Astrocyte (in vitro differentiated cells and primary cell): ENCODE results near the gene TCEA2. TPM values are rescaled to one million over a fixed set of nuclear protein-coding genes. Genes with fewer than 3 reads are reported as not detected.

Source experiments
- DNase-seq: peaks from one replicate; pipeline ENCODE4 v3.0.0-alpha.2; 2010; ENCODE audit warnings: low read depth
- FAIRE-seq: peaks from 2 replicates; lab custom pipeline; 2011; peaks lifted over from hg19 to GRCh38; lab: Jason Lieb, UNC
- H2AFZ ChIP-seq: 2 replicates; pipeline ENCODE4 v1.6.0; 2012; ENCODE audit warnings: low read depth, low read length, inconsistent platforms
- H3K27ac ChIP-seq: 2 replicates; pipeline ENCODE4 v1.5.1; 2011; ENCODE audit warnings: low read depth, low read length, inconsistent platforms
- H3K27me3 ChIP-seq: 2 replicates; pipeline ENCODE4 v1.6.0; 2011; ENCODE audit warnings: low read length, inconsistent platforms; ENCODE audit not compliant: insufficient read depth
- H3K36me3 ChIP-seq: 2 replicates; pipeline ENCODE4 v1.5.1; 2011; ENCODE audit warnings: low read length, inconsistent platforms; ENCODE audit not compliant: insufficient read depth
- H3K4me1 ChIP-seq: 2 replicates; pipeline ENCODE4 v1.5.1; 2011; ENCODE audit warnings: low read length, inconsistent platforms; ENCODE audit not compliant: insufficient read depth
- H3K4me2 ChIP-seq: 2 replicates; pipeline ENCODE4 v1.6.0; 2012; ENCODE audit warnings: low read length, inconsistent platforms
- H3K4me3 ChIP-seq: 2 replicates; pipeline ENCODE4 v1.5.1; 2011; ENCODE audit warnings: low read depth, mild to moderate bottlenecking, low read length, inconsistent platforms; ENCODE audit not compliant: insufficient read depth
- H3K79me2 ChIP-seq: 2 replicates; pipeline ENCODE4 v1.6.0; 2012; ENCODE audit warnings: mild to moderate bottlenecking, low read length, inconsistent platforms; ENCODE audit not compliant: insufficient read depth
- H3K9ac ChIP-seq: 2 replicates; pipeline ENCODE4 v1.6.0; 2012; ENCODE audit warnings: mild to moderate bottlenecking, low read length, inconsistent platforms
- H3K9me3 ChIP-seq: 2 replicates; pipeline ENCODE4 v1.5.1; 2012; ENCODE audit warnings: low read depth, mild to moderate bottlenecking, low read length, inconsistent platforms; ENCODE audit not compliant: insufficient read depth
- H4K20me1 ChIP-seq: 2 replicates; pipeline ENCODE4 v1.6.0; 2012; ENCODE audit warnings: low read length, inconsistent platforms; ENCODE audit not compliant: insufficient read depth
- H3K27ac Mint-ChIP-seq: one replicate; pipeline ENCODE4 v1.8.0; 2021; ENCODE audit warnings: mild to moderate bottlenecking, mixed read lengths; ENCODE audit not compliant: unreplicated experiment
- H3K27me3 Mint-ChIP-seq: one replicate; pipeline ENCODE4 v1.8.0; 2021; ENCODE audit warnings: low read depth, mixed read lengths; ENCODE audit not compliant: unreplicated experiment
- H3K36me3 Mint-ChIP-seq: one replicate; pipeline ENCODE4 v1.8.0; 2021; ENCODE audit warnings: low read depth, mixed read lengths; ENCODE audit not compliant: unreplicated experiment
- H3K4me1 Mint-ChIP-seq: one replicate; pipeline ENCODE4 v1.8.0; 2021; ENCODE audit warnings: low read depth, mixed read lengths; ENCODE audit not compliant: unreplicated experiment
- H3K4me3 Mint-ChIP-seq: one replicate; pipeline ENCODE4 v1.8.0; 2021; ENCODE audit warnings: mild to moderate bottlenecking, moderate library complexity, mixed read lengths; ENCODE audit not compliant: unreplicated experiment
- H3K9me3 Mint-ChIP-seq: one replicate; pipeline ENCODE4 v1.8.0; 2021; ENCODE audit warnings: mild to moderate bottlenecking, mixed read lengths; ENCODE audit not compliant: unreplicated experiment
- EZH2 ChIP-seq: IDR thresholded peaks from 2 replicates; pipeline ENCODE4 v1.6.1; 2012; ENCODE audit warnings: mild to moderate bottlenecking, low read length, inconsistent platforms; ENCODE audit not compliant: insufficient read depth
- total RNA-seq: library from RNA; stranded (reverse); gene quantifications from 2 replicates; pipeline ENCODE4 v1.2.1, GENCODE V29; 2021
- TF ChIP-seq, protein P1 (sequence below): IDR thresholded peaks from 2 replicates; pipeline ENCODE4 v1.5.1; 2011; ENCODE audit warnings: low read depth, mild to moderate bottlenecking, inconsistent platforms, low read length, moderate library complexity; ENCODE audit not compliant: insufficient read depth

The TCEA2 gene
- total RNA-seq, 1 donor from 2014 or later: 53.1 TPM

DNA sequence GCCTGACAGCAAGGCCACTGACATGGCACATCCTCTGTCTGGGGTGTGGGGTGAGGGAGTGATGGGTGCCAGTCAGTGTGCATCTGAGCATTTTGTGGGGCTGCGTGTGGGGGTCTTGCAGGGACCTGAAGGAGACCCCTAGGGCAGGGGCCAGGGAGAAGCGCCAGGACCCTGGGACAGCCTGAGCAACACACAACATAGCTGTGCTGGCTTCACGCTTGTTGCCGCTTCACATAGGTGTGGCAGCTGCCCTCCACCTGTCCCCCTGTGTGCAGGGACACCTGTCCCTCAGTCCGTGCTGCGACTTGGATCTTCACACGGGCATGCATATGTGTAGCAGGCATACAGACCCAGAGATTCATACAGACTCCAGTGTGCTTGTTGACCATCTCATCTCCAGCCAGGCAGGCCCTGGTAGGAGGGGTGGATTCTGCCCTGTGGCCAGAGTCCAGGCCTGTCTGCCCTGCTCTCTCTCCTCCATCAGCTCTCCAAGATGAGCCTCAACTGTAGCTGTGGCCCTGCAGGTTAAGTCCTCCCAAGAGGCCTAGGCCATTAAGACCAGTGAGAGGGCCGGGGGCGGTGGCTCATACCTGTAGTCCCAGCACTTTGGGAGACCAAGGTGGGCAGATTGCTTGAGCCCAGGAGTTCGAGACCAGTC, 47.5 kb downstream of the TCEA2 start:
- Histone ChIP-seq H3K4me2 (no peak overlapping the region), H3K79me2 (no peaks in the 10 kb centered on the region), H4K20me1 (no peaks in the 10 kb centered on the region), H2AFZ (no peak overlapping the region), H3K9me3 (no peaks in the 10 kb centered on the region), H3K36me3 (no peaks in the 10 kb centered on the region), H3K4me3 (no peak overlapping the region), H3K27ac (no peak overlapping the region), H3K27me3 (peaks cover 15% of the 10 kb centered on the region), H3K4me1 (no peaks in the 10 kb centered on the region), H3K9ac (no peak overlapping the region)
- H3K27me3 Mint-ChIP-seq: peaks cover 64% of the 10 kb centered on the region
- FAIRE-seq (no peak), DNase-seq (no peak)
- no peaks in the 10 kb centered on the region for H3K9me3 Mint-ChIP-seq
- TF ChIP-seq, protein P1, sequence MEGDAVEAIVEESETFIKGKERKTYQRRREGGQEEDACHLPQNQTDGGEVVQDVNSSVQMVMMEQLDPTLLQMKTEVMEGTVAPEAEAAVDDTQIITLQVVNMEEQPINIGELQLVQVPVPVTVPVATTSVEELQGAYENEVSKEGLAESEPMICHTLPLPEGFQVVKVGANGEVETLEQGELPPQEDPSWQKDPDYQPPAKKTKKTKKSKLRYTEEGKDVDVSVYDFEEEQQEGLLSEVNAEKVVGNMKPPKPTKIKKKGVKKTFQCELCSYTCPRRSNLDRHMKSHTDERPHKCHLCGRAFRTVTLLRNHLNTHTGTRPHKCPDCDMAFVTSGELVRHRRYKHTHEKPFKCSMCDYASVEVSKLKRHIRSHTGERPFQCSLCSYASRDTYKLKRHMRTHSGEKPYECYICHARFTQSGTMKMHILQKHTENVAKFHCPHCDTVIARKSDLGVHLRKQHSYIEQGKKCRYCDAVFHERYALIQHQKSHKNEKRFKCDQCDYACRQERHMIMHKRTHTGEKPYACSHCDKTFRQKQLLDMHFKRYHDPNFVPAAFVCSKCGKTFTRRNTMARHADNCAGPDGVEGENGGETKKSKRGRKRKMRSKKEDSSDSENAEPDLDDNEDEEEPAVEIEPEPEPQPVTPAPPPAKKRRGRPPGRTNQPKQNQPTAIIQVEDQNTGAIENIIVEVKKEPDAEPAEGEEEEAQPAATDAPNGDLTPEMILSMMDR: no peak
- no peak for TF ChIP-seq EZH2
- H3K4me3 Mint-ChIP-seq: no peak overlapping the region
- H3K27ac Mint-ChIP-seq: no peak overlapping the region
- H3K36me3 Mint-ChIP-seq: no peaks in the 10 kb centered on the region
- peaks cover 4% of the 10 kb centered on the region for H3K4me1 Mint-ChIP-seq

DNA sequence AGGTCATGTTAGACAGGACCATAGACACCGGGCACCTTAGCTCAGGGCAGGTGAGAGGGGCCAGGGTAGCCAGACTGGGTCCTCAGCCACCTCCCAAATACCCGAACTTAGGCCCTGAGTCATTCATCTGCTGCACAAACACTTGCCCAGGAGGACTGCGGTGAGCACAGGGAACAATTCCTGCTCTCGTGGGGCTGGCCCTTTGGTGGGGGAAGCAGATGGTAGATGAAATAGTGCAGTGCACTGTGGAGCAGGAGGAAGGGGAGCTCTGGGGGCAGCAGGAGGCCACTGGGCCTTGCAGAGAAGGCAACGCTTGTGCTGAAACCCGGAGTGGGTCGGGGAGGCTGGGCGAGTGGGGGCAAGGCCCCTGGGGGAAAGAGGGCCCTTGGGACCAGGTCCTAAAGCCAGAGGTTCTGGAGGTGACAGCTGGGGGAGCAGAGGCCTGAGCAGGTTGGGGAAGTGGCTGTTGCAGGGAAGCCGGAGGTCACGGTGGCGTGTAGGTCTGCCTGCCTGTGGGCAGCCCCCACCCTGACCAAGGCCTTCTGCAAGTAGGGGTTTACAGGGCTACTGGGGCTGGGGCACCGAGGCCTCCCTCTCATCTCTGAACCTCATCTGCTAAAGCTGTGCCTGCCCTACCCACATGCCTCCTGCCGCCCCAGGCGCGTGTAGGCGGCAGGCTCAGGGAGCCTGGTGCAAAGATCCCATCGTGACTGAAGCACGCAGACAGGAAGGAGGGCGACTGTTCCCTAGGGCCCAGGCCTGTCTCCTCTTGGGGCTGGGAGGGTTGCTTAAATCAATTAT, 49.0 kb downstream of the TCEA2 start:
- DNase-seq (no peak), FAIRE-seq (no peak)
- Mint-ChIP-seq H3K36me3 (no peaks in the 10 kb centered on the region), H3K9me3 (no peaks in the 10 kb centered on the region), H3K27me3 (peaks cover 55% of the 10 kb centered on the region), H3K27ac (peak overlapping the region; percentile 66), H3K4me1 (peaks cover 4% of the 10 kb centered on the region), H3K4me3 (no peak overlapping the region)
- H3K27me3 ChIP-seq: peaks cover 11% of the 10 kb centered on the region
- H3K36me3 ChIP-seq: no peaks in the 10 kb centered on the region
- no peak overlapping the region for H3K4me3 ChIP-seq
- H3K79me2 ChIP-seq: no peaks in the 10 kb centered on the region
- H3K4me1 ChIP-seq: no peaks in the 10 kb centered on the region
- no peak overlapping the region for H3K9ac ChIP-seq
- no peaks in the 10 kb centered on the region for H3K9me3 ChIP-seq
- TF ChIP-seq EZH2: no peak
- TF ChIP-seq, protein P1: no peak
- no peak overlapping the region for H3K27ac ChIP-seq
- H3K4me2 ChIP-seq: no peak overlapping the region
- H4K20me1 ChIP-seq: no peaks in the 10 kb centered on the region
- no peak overlapping the region for H2AFZ ChIP-seq
